ENCODE results near the gene AKTIP. TPM values are rescaled to one million over a fixed set of nuclear protein-coding genes. Genes with fewer than 3 reads are reported as not detected.

AKTIP gene
- total and polyA plus RNA-seq, 9 of the 15 experiments (the other 6 are each of a cell fraction or from before 2014, with no cell fraction given), result 3.0 to 10.7 (median 4.4) TPM

GRCh38 chr16:53445534-53445933, 57.5 kb downstream of the AKTIP start:
- TSS peak; percentile 7 for BruUV-seq (replicated peaks)
- H3K79me2 ChIP-seq (ENCODE audit: control insufficient read depth, insufficient read depth, low read length), result no peaks in the 10 kb centered on the region
- no peaks in the 10 kb centered on the region for H3K27me3 ChIP-seq (ENCODE audit: control insufficient read depth in 2 of 2, insufficient read depth in 2 of 2, low read length in 2 of 2)
- 94% methylated on average over 5 of the region's 5 CpGs for WGBS (ENCODE audit: insufficient coverage, low coverage, missing lambda C conversion rate)
- in situ Hi-C loops (cut with MboI) (no loop called here), intact Hi-C loops (cut with micrococcal nuclease) (no loop called here)
- no peak for FAIRE-seq
- H3K4me1 ChIP-seq (replicated peaks in 1 of 2; ENCODE audit: control insufficient read depth in 2 of 2, insufficient read depth in 2 of 2, low read length in 2 of 2), result no peaks in the 10 kb centered on the region
- no peak overlapping the region for H2AFZ ChIP-seq (ENCODE audit: low read depth, low read length)
- ATAC-seq, result no peak
- H3K27ac ChIP-seq (ENCODE audit: extremely low read depth, low read depth, low read length), result no peak overlapping the region
- H3K4me2 ChIP-seq (ENCODE audit: insufficient read depth, low read length), result no peak overlapping the region
- H3K9ac ChIP-seq (ENCODE audit: insufficient read depth in 1 of 2, low read depth in 2 of 2, low read length in 2 of 2), result no peak overlapping the region
- ChIA-PET CTCF (ENCODE audit: low intra/inter-chr PET ratio) (no interaction called here), POLR2A (interaction anchor here (1.4 kb wide), 1 partner anchor 9 kb away, joined by 3 read pairs; no protein-coding TSS in a partner anchor)
- H3K9me1 ChIP-seq (ENCODE audit: control insufficient read depth, insufficient read depth, low read length), result no peaks in the 10 kb centered on the region
- TF ChIP-seq EP300 (IDR thresholded peaks at IDR 0.05; ENCODE audit: low read length), result no peak
- no peak for TF ChIP-seq CBFA2T2 (conservative IDR thresholded peaks at IDR 0.05)
- TF ChIP-seq CBX8 (IDR thresholded peaks at IDR 0.05; ENCODE audit: borderline replicate concordance, extremely low read depth, low read depth, low read length, poor library complexity, severe bottlenecking), result no peak
- no peak for TF ChIP-seq NUFIP1 (IDR thresholded peaks at IDR 0.05; ENCODE audit: partially characterized antibody)
- TF ChIP-seq, protein P1, sequence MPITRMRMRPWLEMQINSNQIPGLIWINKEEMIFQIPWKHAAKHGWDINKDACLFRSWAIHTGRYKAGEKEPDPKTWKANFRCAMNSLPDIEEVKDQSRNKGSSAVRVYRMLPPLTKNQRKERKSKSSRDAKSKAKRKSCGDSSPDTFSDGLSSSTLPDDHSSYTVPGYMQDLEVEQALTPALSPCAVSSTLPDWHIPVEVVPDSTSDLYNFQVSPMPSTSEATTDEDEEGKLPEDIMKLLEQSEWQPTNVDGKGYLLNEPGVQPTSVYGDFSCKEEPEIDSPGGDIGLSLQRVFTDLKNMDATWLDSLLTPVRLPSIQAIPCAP (CRISPR knock-in tag; IDR thresholded peaks at IDR 0.05; ENCODE audit: borderline replicate concordance), result no peak
- TF ChIP-seq ZNF175 (CRISPR knock-in tag; IDR thresholded peaks at IDR 0.05; ENCODE audit: low read depth), result no peak
- no peak for TF ChIP-seq ID3 (CRISPR knock-in tag; IDR thresholded peaks at IDR 0.05)
- TF ChIP-seq ID3 (tag; IDR thresholded peaks at IDR 0.05), result no peak
- no peak for TF ChIP-seq MYC (IDR thresholded peaks at IDR 0.05; ENCODE audit: low read depth, low read length)
- no peak for TF ChIP-seq MYC (CRISPR knock-in tag; IDR thresholded peaks at IDR 0.05; ENCODE audit: borderline replicate concordance, low read depth)
- no peak for TF ChIP-seq NFIC (IDR thresholded peaks at IDR 0.05)
- no peak for TF ChIP-seq DEAF1 (CRISPR knock-in tag; IDR thresholded peaks at IDR 0.05)
- H4K20me1 ChIP-seq (replicated peaks; ENCODE audit: control insufficient read depth, insufficient read depth, low read length), result no peaks in the 10 kb centered on the region
- H3K4me3 ChIP-seq, result no peak overlapping the region
- H3K9me3 ChIP-seq (replicated peaks; ENCODE audit: control insufficient read depth, insufficient read depth, low read depth, low read length), result no peaks in the 10 kb centered on the region
- DNase-seq (ENCODE audit: extremely low read depth in 1 of 4, low spot score in 3 of 4), result no peak
- peaks cover 37% of the 10 kb centered on the region; the same call in 2 of the 3 replicates for H3K36me3 ChIP-seq (ENCODE audit: control insufficient read depth, insufficient read depth, low read length)
